Activated naive CD4-positive, alpha-beta T cell (primary cell): ENCODE data around the gene HDGFL3.

Experiments used
- DNase-seq, 4 experiments: peaks; one replicate each; lab custom pipeline; 2025; lab: John Stamatoyannopoulos, UW

Gene HDGFL3

GRCh38 chr15:83123529-83123928 is 84.1 kb downstream of the HDGFL3 start:
- no peak for DNase-seq

GRCh38 chr15:83119968-83120581 is 87.5 kb downstream of the HDGFL3 start:
- DNase-seq: no peak

- DNase-seq: no peak
Measured at GRCh38 chr15:83118968-83119367, 88.7 kb downstream of the HDGFL3 start.

GRCh38 chr15:83118291-83118827 is 89.3 kb downstream of the HDGFL3 start:
- no peak for DNase-seq

GRCh38 chr15:83115831-83116565 is 91.6 kb downstream of the HDGFL3 start:
- no peak for DNase-seq

- no peak for DNase-seq
Measured at GRCh38 chr15:83115410-83115809, 92.2 kb downstream of the HDGFL3 start.

GRCh38 chr15:83114856-83115255 is 92.8 kb downstream of the HDGFL3 start:
- no peak for DNase-seq

- no peak for DNase-seq
Measured at GRCh38 chr15:83113881-83114674, 93.5 kb downstream of the HDGFL3 start.

GRCh38 chr15:83112956-83113299 is 94.7 kb downstream of the HDGFL3 start:
- DNase-seq: no peak

GRCh38 chr15:83112233-83112955 is 95.2 kb downstream of the HDGFL3 start:
- DNase-seq: no peak

- DNase-seq: no peak
Measured at GRCh38 chr15:83111149-83111548, 96.5 kb downstream of the HDGFL3 start.

- DNase-seq: no peak
Measured at GRCh38 chr15:83110381-83110780, 97.2 kb downstream of the HDGFL3 start.

GRCh38 chr15:83109532-83109931 is 98.1 kb downstream of the HDGFL3 start:
- DNase-seq: no peak

- no peak for DNase-seq
Measured at GRCh38 chr15:83108266-83109219, 99.1 kb downstream of the HDGFL3 start.

GRCh38 chr15:83107841-83108181 is 99.8 kb downstream of the HDGFL3 start:
- no peak for DNase-seq

GRCh38 chr15:83106994-83107840 is 100.4 kb downstream of the HDGFL3 start, which contains the start of gene TM6SF1:
Gene TM6SF1, plus strand, starts transcription at chr15:83107645. Its CDS starts 36 bp downstream, at chr15:83107681.
- no peak for DNase-seq

GRCh38 chr15:83105440-83105839 is 102.2 kb downstream of the HDGFL3 start:
- no peak for DNase-seq

GRCh38 chr15:83104141-83104540 is 103.5 kb downstream of the HDGFL3 start:
- no peak for DNase-seq

GRCh38 chr15:83102346-83102745 is 105.3 kb downstream of the HDGFL3 start:
- no peak for DNase-seq

GRCh38 chr15:83100097-83100646 is 107.5 kb downstream of the HDGFL3 start:
- no peak for DNase-seq
